Measurements from ENCODE around the gene DHX29. TPM values are rescaled to one million over a fixed set of nuclear protein-coding genes. Genes with fewer than 3 reads are reported as not detected.

Gene DHX29
- polyA plus RNA-seq, 3 donors: 39.2 to 45.0 (median 39.3) TPM

GRCh38 chr5:55223812-55224240 lies 83.7 kb downstream of the DHX29 start:
- no peak for DNase-seq (ENCODE audit: extremely low read depth in 1 of 11, low read depth in 9 of 11, low spot score in 4 of 11)

DNA sequence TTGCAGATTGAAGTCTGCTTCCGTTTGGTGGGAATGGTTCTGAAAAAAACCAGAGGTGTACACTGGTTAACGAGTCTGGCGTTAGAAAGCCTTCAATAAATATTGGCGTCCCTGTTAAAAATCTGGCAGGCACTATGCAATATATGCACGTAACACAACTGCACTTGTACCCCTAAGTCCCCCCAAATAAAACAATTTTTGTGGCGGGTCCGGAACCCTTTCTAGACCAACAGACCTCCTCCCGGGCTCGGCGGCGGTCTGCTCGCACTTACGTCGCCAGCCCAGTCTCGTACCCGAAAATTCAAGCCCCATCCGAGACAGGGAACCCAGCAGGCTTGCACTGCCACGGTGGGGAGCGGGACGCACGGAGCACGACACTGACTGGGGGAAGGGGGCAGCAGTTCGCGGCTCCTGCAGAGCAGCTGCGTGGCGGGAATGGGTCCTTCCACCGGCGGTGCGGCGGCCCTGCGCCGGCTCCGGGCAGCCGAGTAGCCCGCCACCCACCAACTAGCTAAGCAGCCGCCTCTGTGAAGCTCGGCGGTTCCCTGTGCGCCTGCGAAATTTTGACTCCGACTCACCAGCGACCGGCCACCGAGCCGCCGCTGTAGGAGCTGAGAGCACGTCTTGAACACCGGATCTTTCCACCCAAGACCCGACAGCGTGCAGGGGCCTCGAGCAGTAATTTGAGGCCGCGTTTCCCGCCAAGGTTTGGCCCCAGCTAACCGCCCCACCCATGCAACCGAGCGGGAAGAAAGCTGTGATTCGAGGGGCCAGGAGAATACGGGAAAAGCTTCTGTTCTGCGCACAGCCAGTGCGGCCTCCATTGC lies 84.3 kb downstream of the DHX29 start:
- DNase-seq (ENCODE audit: extremely low read depth in 1 of 11, low read depth in 9 of 11, low spot score in 4 of 11): no peak

- DNase-seq (ENCODE audit: extremely low read depth in 1 of 11, low read depth in 9 of 11, low spot score in 4 of 11): no peak
These were observed 85.2 kb downstream of the DHX29 start for GRCh38 chr5:55222092-55222984.

GRCh38 chr5:55220433-55221185 lies 86.9 kb downstream of the DHX29 start:
- DNase-seq (ENCODE audit: extremely low read depth in 1 of 11, low read depth in 9 of 11, low spot score in 4 of 11): no peak

- DNase-seq (ENCODE audit: extremely low read depth in 1 of 11, low read depth in 9 of 11, low spot score in 4 of 11): no peak
These were observed 87.7 kb downstream of the DHX29 start for GRCh38 chr5:55219770-55220169.

DNA sequence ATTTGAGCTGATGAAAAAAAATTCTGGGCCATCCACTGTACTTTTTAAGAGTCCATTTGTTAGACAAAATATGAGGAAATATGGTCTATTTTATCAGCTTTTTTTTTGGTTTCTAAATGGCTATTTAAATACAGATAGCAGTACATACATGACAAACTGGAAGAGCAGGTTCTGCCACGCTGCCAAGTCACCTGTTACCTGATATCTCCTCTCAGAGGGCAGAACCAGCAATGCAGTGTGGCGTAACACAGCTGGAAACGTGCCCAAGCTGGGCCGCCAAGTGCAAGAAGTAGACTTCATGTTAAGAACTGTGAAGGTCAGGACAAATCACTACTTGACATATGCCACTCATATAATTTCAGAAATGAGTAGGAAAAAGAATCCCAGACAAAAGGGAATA lies 88.5 kb downstream of the DHX29 start:
- peak in 1 of 11 donors; percentile 44 for DNase-seq (ENCODE audit: extremely low read depth in 1 of 11, low read depth in 9 of 11, low spot score in 4 of 11)

DNA sequence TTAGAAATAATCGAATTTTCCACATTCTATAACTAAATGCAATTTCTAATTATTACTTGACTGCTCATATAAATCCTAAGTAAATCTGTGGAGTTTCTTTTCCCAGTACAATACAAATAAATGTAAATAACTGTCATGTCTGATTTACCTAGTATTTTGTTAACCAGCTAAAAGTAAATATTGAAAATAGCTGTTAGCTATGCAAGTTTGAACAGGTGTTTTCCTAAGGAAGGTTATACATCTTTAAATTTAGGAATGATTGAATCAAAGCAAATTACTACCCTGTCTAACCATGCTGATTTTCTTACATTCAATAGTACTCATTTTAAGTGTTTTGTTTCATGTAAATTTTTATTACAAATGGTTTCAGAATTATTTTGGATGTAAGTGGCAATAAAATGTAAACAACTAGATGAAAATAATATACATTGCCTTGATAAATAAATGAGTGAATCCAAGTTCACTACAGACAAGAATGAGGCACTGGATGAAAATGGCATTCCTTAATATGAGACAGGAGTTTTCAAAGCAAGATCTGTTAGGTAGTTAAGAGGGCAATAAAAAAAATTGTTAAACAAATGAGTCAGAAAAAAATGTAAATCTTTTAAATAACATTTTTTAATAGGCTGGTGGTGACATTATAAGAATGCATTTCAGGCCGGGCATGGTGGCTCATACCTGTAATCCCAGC lies 96.2 kb downstream of the DHX29 start:
- DNase-seq (ENCODE audit: extremely low read depth in 1 of 11, low read depth in 9 of 11, low spot score in 4 of 11): no peak

Other genes starting within 250 kb of the DHX29 start
- under 1 TPM; 0.27 to 0.50 (median 0.42) TPM for gene GZMA, start 205.0 kb downstream of the DHX29 start, polyA plus RNA-seq (ENCODE audit: insufficient read length in 3 of 3)
- gene GPX8, start 147.5 kb downstream of the DHX29 start, polyA plus RNA-seq (ENCODE audit: insufficient read length in 3 of 3): 10 to 100 TPM; 77.0 to 85.7 (median 83.1) TPM
- under 1 TPM; 0.40 to 0.77 (median 0.59) TPM for gene CDC20B, start 134.5 kb downstream of the DHX29 start, polyA plus RNA-seq (ENCODE audit: insufficient read length in 3 of 3)
- gene MCIDAS, start 80.4 kb downstream of the DHX29 start, polyA plus RNA-seq (ENCODE audit: insufficient read length in 3 of 3): under 1 TPM; 0.56 to 0.79 (median 0.59) TPM
- 1 to 10 TPM; 3.8 to 7.1 (median 6.2) TPM for gene CCNO, start 74.1 kb downstream of the DHX29 start, polyA plus RNA-seq (ENCODE audit: insufficient read length in 3 of 3)
- 10 to 100 TPM; 92.3 to 97.3 (median 97.2) TPM for gene MTREX, start 295 bp upstream of the DHX29 start, polyA plus RNA-seq (ENCODE audit: insufficient read length in 3 of 3)
- 10 to 100 TPM; 79.3 to 96.4 (median 83.1) TPM for gene PLPP1, start 227.3 kb upstream of the DHX29 start, polyA plus RNA-seq (ENCODE audit: insufficient read length in 3 of 3)

All from renal cortex interstitium (tissue), 11 donors.